Lower leg skin (tissue), 4 donors: Measurements from ENCODE around the gene CCDC197. TPM values are rescaled to one million over a fixed set of nuclear protein-coding genes. Genes with fewer than 3 reads are reported as not detected.

Experiments
- DNase-seq, 2 donors: peaks; one replicate each; pipeline ENCODE4 v3.0.0-alpha.2; 2019; ENCODE audit warnings: low spot score in 2 of 2
- H3K4me3 ChIP-seq: fragments of 200-600 bp; sonication (generic); 2 replicates; pipeline ENCODE4 v1.5.1; 2017; ENCODE audit warnings: mild to moderate bottlenecking, low read depth; ENCODE audit not compliant: poor library complexity, severe bottlenecking
- POLR2A ChIP-seq, 2 donors: fragments of 450-650 bp; IDR thresholded peaks; one replicate each; pipeline ENCODE4 v1.6.1; 2016 to 2017; ENCODE audit warnings: antibody characterized with exemption in 2 of 2, mild to moderate bottlenecking in 1 of 2, moderate library complexity in 1 of 2
- WGBS, 2 donors: methylation state at CpG; one replicate each; pipeline ENCODE4 v1.1.5; 2018; 5-methylcytosine and 5-hydroxymethylcytosine counted together
- intact Hi-C: fragments of 100-400 bp; cut with DNase I; formaldehyde crosslinking; loops from one replicate; pipeline ENCODE4 v1.15.0; 2023; ENCODE audit warnings: low total_unique reads
- total RNA-seq, 4 donors: library from RNA; depleted of rRNA; stranded (reverse); fragments of >200 nt; gene quantifications; one replicate each; pipeline ENCODE4 v1.1.0, GENCODE V29; 2016
- TF ChIP-seq, protein P1 (sequence below), 3 donors: fragments of 450-650 bp; IDR thresholded peaks; one replicate each; pipeline ENCODE4 v1.5.1; 2016; ENCODE audit warnings: antibody characterized with exemption in 3 of 3, mild to moderate bottlenecking in 3 of 3, moderate library complexity in 2 of 3

Gene CCDC197
- total RNA-seq, 4 donors from 2014 or later: not detected

DNA sequence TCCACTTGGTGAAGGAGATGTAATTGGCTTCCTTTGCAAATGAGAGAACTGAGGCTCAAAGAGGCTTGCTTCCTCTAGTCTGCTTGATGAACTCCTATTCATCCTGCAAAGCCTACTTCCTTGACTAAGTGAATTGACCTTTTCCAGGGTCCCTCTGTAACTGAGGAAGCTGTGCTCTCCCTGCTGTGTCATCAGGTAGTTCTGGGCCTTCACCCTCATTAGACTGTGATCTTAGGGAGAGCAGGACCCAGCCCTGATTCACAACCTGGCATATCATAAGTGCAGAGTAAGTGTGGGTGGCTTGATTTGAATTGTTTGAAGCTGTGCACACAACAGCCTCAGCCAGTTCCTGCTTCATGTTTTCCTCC lies 37.0 kb upstream of the CCDC197 start:
- no peak for TF ChIP-seq POLR2A (IDR thresholded peaks at IDR 0.05)
- TF ChIP-seq, protein P1, sequence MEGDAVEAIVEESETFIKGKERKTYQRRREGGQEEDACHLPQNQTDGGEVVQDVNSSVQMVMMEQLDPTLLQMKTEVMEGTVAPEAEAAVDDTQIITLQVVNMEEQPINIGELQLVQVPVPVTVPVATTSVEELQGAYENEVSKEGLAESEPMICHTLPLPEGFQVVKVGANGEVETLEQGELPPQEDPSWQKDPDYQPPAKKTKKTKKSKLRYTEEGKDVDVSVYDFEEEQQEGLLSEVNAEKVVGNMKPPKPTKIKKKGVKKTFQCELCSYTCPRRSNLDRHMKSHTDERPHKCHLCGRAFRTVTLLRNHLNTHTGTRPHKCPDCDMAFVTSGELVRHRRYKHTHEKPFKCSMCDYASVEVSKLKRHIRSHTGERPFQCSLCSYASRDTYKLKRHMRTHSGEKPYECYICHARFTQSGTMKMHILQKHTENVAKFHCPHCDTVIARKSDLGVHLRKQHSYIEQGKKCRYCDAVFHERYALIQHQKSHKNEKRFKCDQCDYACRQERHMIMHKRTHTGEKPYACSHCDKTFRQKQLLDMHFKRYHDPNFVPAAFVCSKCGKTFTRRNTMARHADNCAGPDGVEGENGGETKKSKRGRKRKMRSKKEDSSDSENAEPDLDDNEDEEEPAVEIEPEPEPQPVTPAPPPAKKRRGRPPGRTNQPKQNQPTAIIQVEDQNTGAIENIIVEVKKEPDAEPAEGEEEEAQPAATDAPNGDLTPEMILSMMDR (IDR thresholded peaks at IDR 0.05): no peak
- no peak overlapping the region for H3K4me3 ChIP-seq
- DNase-seq: no peak
- intact Hi-C loops: no loop called here

DNA sequence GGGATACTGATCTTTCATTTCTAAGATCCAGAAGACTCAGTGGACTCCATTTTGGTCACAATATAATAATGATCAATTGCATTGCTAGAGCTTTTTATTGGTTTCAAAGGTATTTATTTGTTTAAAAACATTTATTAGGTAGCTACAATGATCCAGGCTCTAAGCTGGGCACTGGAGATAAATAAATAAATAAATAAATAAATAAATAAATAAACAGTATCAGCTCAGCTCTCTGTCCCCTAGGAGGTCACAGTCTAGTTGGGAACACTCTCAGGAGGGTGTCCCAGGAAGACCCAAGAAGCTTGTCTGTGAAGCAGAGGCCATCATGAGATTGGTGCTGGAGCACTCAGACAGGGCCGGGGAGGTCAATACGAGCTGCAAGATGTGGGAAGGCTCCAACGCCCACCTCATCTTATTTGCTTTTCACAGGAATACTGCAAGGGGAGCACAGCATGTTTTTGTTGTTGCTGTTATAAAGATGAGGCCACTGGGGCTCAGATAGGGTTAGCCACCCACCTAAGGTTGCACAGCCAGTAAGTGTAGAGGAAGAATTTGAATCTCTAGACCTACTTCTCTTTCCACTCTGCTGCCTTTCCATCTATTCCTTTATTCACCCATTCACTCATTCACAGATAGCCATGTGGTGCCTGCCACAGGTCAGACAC lies 36.2 kb upstream of the CCDC197 start:
- 89 to 94% methylated on average over 3 of the region's 3 CpGs for WGBS, 2 donors
- DNase-seq: no peak
- intact Hi-C loops: no loop called here
- H3K4me3 ChIP-seq: no peak overlapping the region
- TF ChIP-seq, protein P1 (IDR thresholded peaks at IDR 0.05): no peak
- no peak for TF ChIP-seq POLR2A (IDR thresholded peaks at IDR 0.05)

DNA sequence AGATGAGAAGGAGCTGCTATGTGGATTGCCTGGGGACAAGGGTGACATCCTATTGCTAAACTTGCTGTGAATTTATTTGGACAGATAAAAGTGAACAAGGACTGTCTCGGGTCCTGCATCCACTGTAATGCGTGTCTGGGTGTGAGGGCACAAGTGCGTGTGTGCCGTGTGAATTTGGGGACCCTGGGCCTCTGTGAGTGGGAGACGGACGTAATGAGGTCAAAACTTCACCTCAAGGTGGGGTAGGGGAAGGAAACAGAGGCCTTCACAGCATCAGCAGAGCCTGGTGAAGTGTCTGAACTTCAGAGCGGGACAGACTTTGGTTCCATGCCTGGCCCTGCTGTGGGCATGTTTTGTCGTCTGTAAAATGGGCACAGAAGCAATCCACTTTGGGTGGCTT lies 35.5 kb upstream of the CCDC197 start:
- H3K4me3 ChIP-seq: no peak overlapping the region
- TF ChIP-seq, protein P1 (IDR thresholded peaks at IDR 0.05): no peak
- no peak for TF ChIP-seq POLR2A (IDR thresholded peaks at IDR 0.05)
- DNase-seq: no peak
- intact Hi-C loops: no loop called here
- 92 to 93% methylated on average over 8 of the region's 8 CpGs for WGBS, 2 donors

DNA sequence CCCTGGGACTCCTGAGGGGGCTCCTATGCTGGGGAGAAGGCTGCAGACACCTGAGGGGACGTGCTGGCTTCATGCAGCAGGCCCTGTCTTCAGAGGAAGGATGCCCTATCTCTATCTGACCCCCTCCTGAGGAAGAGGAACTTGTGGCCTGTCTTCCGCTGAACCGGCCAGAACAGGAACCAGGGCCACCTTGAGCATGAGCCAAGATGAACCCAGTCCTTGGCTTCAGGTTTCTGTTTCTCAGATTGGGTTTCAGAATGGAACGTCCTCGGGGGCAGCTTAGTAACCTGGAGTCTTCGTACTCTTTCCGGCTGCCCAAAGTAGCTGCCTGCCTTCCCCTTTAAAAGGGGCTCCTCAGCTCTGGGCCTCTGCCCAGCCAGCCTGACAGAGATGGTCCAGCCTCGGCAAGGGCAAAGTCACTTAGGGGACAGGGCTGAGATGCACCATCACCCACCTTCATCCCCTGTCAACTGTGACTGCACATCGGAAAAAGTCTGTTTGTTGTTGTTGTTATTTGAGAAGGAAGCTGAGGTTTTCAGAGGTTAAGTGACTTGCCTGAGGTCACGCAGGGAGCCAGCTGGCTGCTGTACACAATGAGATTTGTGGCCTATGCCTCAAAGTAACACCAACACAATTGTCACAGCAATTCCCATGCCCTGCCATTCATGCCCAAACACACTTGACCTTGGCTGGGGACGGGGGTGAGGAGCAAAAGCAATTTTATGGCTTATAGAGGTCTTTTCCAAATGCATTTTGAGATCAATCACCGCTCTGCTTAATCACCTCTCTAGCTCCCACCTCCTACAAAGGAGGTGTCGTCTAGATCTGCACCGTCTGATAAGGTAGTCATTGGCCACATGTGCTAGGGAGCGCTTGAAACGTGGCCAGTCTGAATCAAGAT lies 34.1 kb upstream of the CCDC197 start:
- 65% methylated on average over 16 of the region's 16 CpGs for WGBS, 2 donors
- intact Hi-C loops: no loop called here
- H3K4me3 ChIP-seq: no peak overlapping the region
- no peak for DNase-seq
- no peak for TF ChIP-seq POLR2A (IDR thresholded peaks at IDR 0.05)
- TF ChIP-seq, protein P1 (IDR thresholded peaks at IDR 0.05): no peak

DNA sequence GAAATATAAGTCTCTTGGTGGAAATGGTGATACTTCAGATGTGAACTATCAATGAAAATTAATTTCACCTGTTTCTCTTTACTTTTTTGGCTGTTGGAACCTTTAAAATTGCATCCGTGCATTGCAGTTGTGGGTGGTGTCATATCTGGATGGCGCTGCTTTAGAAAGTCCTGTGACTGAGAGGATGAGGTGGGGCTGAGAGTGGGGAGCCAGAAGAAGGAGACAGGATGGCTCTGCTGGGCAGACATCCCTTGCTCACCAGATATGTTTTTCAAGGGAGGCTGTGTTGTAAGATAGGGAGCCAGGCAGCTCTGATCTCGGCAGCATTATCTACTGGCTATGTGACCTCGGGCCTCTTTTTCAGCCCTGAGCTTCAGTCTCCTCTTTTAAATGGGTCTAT lies 33.4 kb upstream of the CCDC197 start:
- intact Hi-C loops: no loop called here
- WGBS, 2 donors: 75 to 84% methylated on average over 4 of the region's 4 CpGs

More for the DNA sequence above, 33.4 kb upstream of the CCDC197 start:
- no peak for DNase-seq
- TF ChIP-seq, protein P1 (IDR thresholded peaks at IDR 0.05): no peak
- TF ChIP-seq POLR2A (IDR thresholded peaks at IDR 0.05): no peak
- H3K4me3 ChIP-seq: no peak overlapping the region
